Measurements from ENCODE around the gene GLT1D1. TPM values are rescaled to one million over a fixed set of nuclear protein-coding genes. Genes with fewer than 3 reads are reported as not detected.

GLT1D1 gene
- polyA plus RNA-seq, 1 of the 3 experiments (the other 2 are of a cell fraction): 0.05 TPM

GRCh38 chr12:128871516-128871892, 18.2 kb downstream of the GLT1D1 start:
- DNase-seq: no peak
- Histone ChIP-seq H3K36me3 (replicated peaks in 1 of 2; ENCODE audit: control insufficient read depth in 1 of 2, insufficient read depth in 2 of 2, low read length in 1 of 2) (no peaks in the 10 kb centered on the region), H3K4me1 (ENCODE audit: control insufficient read depth in 1 of 2, insufficient read depth in 2 of 2, low read depth in 1 of 2, low read length in 1 of 2) (no peaks in the 10 kb centered on the region), H3K79me2 (ENCODE audit: insufficient read depth) (no peaks in the 10 kb centered on the region), H4K20me1 (ENCODE audit: insufficient read depth) (no peaks in the 10 kb centered on the region), H2AFZ (ENCODE audit: low read depth) (no peak overlapping the region), H3K9me2 (no peaks in the 10 kb centered on the region), H3K27me3 (ENCODE audit: insufficient read depth) (no peaks in the 10 kb centered on the region), H3K4me3 (ENCODE audit: low read depth in 2 of 2, low read length in 1 of 2) (no peak overlapping the region), H3K27ac (ENCODE audit: low read depth in 2 of 2, low read length in 1 of 2) (no peak overlapping the region), H3K4me2 (no peak overlapping the region), H3K9me3 (no peaks in the 10 kb centered on the region), H3F3A (replicated peaks; ENCODE audit: insufficient read depth) (no peaks in the 10 kb centered on the region), H3K9ac (no peak overlapping the region)
- POLR2A ChIA-PET: no interaction called here
- WGBS (ENCODE audit: low lambda C conversion rate): 19% methylated on average over 2 of the region's 2 CpGs
- no peak for TF ChIP-seq YY1 (IDR thresholded peaks at IDR 0.05; ENCODE audit: low read depth)
- TF ChIP-seq FOSL2 (IDR thresholded peaks at IDR 0.05; ENCODE audit: borderline replicate concordance, low read depth): no peak
- TF ChIP-seq EZH2phosphoT487 (IDR thresholded peaks at IDR 0.05; ENCODE audit: borderline replicate concordance, low read depth): no peak
- TF ChIP-seq, protein P1, sequence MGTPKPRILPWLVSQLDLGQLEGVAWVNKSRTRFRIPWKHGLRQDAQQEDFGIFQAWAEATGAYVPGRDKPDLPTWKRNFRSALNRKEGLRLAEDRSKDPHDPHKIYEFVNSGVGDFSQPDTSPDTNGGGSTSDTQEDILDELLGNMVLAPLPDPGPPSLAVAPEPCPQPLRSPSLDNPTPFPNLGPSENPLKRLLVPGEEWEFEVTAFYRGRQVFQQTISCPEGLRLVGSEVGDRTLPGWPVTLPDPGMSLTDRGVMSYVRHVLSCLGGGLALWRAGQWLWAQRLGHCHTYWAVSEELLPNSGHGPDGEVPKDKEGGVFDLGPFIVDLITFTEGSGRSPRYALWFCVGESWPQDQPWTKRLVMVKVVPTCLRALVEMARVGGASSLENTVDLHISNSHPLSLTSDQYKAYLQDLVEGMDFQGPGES (IDR thresholded peaks at IDR 0.05; ENCODE audit: low read depth, low read length): no peak
- TF ChIP-seq, protein P2, sequence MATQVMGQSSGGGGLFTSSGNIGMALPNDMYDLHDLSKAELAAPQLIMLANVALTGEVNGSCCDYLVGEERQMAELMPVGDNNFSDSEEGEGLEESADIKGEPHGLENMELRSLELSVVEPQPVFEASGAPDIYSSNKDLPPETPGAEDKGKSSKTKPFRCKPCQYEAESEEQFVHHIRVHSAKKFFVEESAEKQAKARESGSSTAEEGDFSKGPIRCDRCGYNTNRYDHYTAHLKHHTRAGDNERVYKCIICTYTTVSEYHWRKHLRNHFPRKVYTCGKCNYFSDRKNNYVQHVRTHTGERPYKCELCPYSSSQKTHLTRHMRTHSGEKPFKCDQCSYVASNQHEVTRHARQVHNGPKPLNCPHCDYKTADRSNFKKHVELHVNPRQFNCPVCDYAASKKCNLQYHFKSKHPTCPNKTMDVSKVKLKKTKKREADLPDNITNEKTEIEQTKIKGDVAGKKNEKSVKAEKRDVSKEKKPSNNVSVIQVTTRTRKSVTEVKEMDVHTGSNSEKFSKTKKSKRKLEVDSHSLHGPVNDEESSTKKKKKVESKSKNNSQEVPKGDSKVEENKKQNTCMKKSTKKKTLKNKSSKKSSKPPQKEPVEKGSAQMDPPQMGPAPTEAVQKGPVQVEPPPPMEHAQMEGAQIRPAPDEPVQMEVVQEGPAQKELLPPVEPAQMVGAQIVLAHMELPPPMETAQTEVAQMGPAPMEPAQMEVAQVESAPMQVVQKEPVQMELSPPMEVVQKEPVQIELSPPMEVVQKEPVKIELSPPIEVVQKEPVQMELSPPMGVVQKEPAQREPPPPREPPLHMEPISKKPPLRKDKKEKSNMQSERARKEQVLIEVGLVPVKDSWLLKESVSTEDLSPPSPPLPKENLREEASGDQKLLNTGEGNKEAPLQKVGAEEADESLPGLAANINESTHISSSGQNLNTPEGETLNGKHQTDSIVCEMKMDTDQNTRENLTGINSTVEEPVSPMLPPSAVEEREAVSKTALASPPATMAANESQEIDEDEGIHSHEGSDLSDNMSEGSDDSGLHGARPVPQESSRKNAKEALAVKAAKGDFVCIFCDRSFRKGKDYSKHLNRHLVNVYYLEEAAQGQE (IDR thresholded peaks at IDR 0.05; ENCODE audit: low read depth, low read length): no peak
- no peak for TF ChIP-seq TAF1 (IDR thresholded peaks at IDR 0.05; ENCODE audit: borderline replicate concordance, low read depth, low read length)
- TF ChIP-seq, protein P3, sequence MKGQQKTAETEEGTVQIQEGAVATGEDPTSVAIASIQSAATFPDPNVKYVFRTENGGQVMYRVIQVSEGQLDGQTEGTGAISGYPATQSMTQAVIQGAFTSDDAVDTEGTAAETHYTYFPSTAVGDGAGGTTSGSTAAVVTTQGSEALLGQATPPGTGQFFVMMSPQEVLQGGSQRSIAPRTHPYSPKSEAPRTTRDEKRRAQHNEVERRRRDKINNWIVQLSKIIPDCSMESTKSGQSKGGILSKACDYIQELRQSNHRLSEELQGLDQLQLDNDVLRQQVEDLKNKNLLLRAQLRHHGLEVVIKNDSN (IDR thresholded peaks at IDR 0.05; ENCODE audit: borderline replicate concordance, low read depth): no peak
- no peak for TF ChIP-seq GABPA (IDR thresholded peaks at IDR 0.05; ENCODE audit: low read depth)
- TF ChIP-seq POLR2AphosphoS5 (IDR thresholded peaks at IDR 0.05; ENCODE audit: low read depth, low read length): no peak
- TF ChIP-seq JUND (IDR thresholded peaks at IDR 0.05): no peak
- no peak for TF ChIP-seq NFIC (IDR thresholded peaks at IDR 0.05; ENCODE audit: borderline replicate concordance)
- TF ChIP-seq, protein P4, sequence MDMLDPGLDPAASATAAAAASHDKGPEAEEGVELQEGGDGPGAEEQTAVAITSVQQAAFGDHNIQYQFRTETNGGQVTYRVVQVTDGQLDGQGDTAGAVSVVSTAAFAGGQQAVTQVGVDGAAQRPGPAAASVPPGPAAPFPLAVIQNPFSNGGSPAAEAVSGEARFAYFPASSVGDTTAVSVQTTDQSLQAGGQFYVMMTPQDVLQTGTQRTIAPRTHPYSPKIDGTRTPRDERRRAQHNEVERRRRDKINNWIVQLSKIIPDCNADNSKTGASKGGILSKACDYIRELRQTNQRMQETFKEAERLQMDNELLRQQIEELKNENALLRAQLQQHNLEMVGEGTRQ (IDR thresholded peaks at IDR 0.05; ENCODE audit: borderline replicate concordance, low read depth, low read length): no peak
- TF ChIP-seq RXRA (IDR thresholded peaks at IDR 0.05; ENCODE audit: borderline replicate concordance, low read depth): no peak
- no peak for TF ChIP-seq FOXM1 (IDR thresholded peaks at IDR 0.05; ENCODE audit: low read depth)
- no peak for TF ChIP-seq PBX3 (IDR thresholded peaks at IDR 0.05)
- no peak for TF ChIP-seq SIN3A (IDR thresholded peaks at IDR 0.05; ENCODE audit: borderline replicate concordance, low read depth, low read length)
- no peak for TF ChIP-seq RCOR1 (IDR thresholded peaks at IDR 0.05; ENCODE audit: low read length)
- no peak for TF ChIP-seq EP300 (IDR thresholded peaks at IDR 0.05; ENCODE audit: borderline replicate concordance in 1 of 2, low read depth in 1 of 2, low read length in 1 of 2)
- no peak for TF ChIP-seq TEAD4 (IDR thresholded peaks at IDR 0.05; ENCODE audit: borderline replicate concordance, insufficient read depth)
- TF ChIP-seq MEF2A (IDR thresholded peaks at IDR 0.05; ENCODE audit: borderline replicate concordance, low read depth): no peak
- CTCF ChIA-PET: interaction anchor here (0.9 kb wide), 1 partner anchor 35 kb away, joined by 3 read pairs; no protein-coding TSS in a partner anchor
